ENCODE results near the gene ARID1B.

The ARID1B gene

GRCh38 chr6:156948807-156949206 is 171.6 kb downstream of the ARID1B start:
- H3K4me1 ChIP-seq (ENCODE audit: insufficient read depth, poor library complexity, severe bottlenecking): peaks cover 56% of the 10 kb centered on the region
- H3K4me3 ChIP-seq (ENCODE audit: severe bottlenecking): no peak overlapping the region
- no peak for DNase-seq (ENCODE audit: low spot score)
- no peaks in the 10 kb centered on the region for H3K36me3 ChIP-seq (ENCODE audit: low read depth)
- no peak for TF ChIP-seq CTCF (IDR thresholded peaks at IDR 0.05; ENCODE audit: poor library complexity, severe bottlenecking)
- H3K27me3 ChIP-seq (ENCODE audit: insufficient read depth, poor library complexity, severe bottlenecking): no peaks in the 10 kb centered on the region
- H3K27ac ChIP-seq (ENCODE audit: poor library complexity, severe bottlenecking): peak overlapping the region; percentile 76
- peak; percentile 66 for ATAC-seq (ENCODE audit: low read depth)
- H3K9me3 ChIP-seq (ENCODE audit: severe bottlenecking): no peaks in the 10 kb centered on the region

- DNase-seq (ENCODE audit: low spot score) (no peak), ATAC-seq (ENCODE audit: low read depth) (peak; percentile 65)
- Histone ChIP-seq H3K27me3 (ENCODE audit: insufficient read depth, poor library complexity, severe bottlenecking) (no peaks in the 10 kb centered on the region), H3K4me3 (ENCODE audit: severe bottlenecking) (no peak overlapping the region), H3K4me1 (ENCODE audit: insufficient read depth, poor library complexity, severe bottlenecking) (peaks cover 61% of the 10 kb centered on the region), H3K9me3 (ENCODE audit: severe bottlenecking) (no peaks in the 10 kb centered on the region), H3K36me3 (ENCODE audit: low read depth) (no peaks in the 10 kb centered on the region), H3K27ac (ENCODE audit: poor library complexity, severe bottlenecking) (peak overlapping the region; percentile 76)
- no peak for TF ChIP-seq CTCF (IDR thresholded peaks at IDR 0.05; ENCODE audit: poor library complexity, severe bottlenecking)
These were observed 172.2 kb downstream of the ARID1B start for GRCh38 chr6:156949376-156949775.

- Histone ChIP-seq H3K4me3 (ENCODE audit: severe bottlenecking) (no peak overlapping the region), H3K27ac (ENCODE audit: poor library complexity, severe bottlenecking) (peak overlapping the region; percentile 76), H3K9me3 (ENCODE audit: severe bottlenecking) (no peaks in the 10 kb centered on the region), H3K4me1 (ENCODE audit: insufficient read depth, poor library complexity, severe bottlenecking) (peaks cover 61% of the 10 kb centered on the region), H3K36me3 (ENCODE audit: low read depth) (no peaks in the 10 kb centered on the region), H3K27me3 (ENCODE audit: insufficient read depth, poor library complexity, severe bottlenecking) (no peaks in the 10 kb centered on the region)
- DNase-seq (ENCODE audit: low spot score) (no peak), ATAC-seq (ENCODE audit: low read depth) (no peak)
- no peak for TF ChIP-seq CTCF (IDR thresholded peaks at IDR 0.05; ENCODE audit: poor library complexity, severe bottlenecking)
These were observed 172.9 kb downstream of the ARID1B start for GRCh38 chr6:156950084-156950483.

- Histone ChIP-seq H3K27ac (ENCODE audit: poor library complexity, severe bottlenecking) (peak overlapping the region; percentile 76), H3K4me1 (ENCODE audit: insufficient read depth, poor library complexity, severe bottlenecking) (peaks cover 65% of the 10 kb centered on the region), H3K27me3 (ENCODE audit: insufficient read depth, poor library complexity, severe bottlenecking) (no peaks in the 10 kb centered on the region), H3K9me3 (ENCODE audit: severe bottlenecking) (no peaks in the 10 kb centered on the region), H3K4me3 (ENCODE audit: severe bottlenecking) (no peak overlapping the region), H3K36me3 (ENCODE audit: low read depth) (no peaks in the 10 kb centered on the region)
- no peak for ATAC-seq (ENCODE audit: low read depth)
- no peak for DNase-seq (ENCODE audit: low spot score)
- no peak for TF ChIP-seq CTCF (IDR thresholded peaks at IDR 0.05; ENCODE audit: poor library complexity, severe bottlenecking)
These were observed 173.4 kb downstream of the ARID1B start for GRCh38 chr6:156950531-156950930.

- Histone ChIP-seq H3K36me3 (ENCODE audit: low read depth) (no peaks in the 10 kb centered on the region), H3K9me3 (ENCODE audit: severe bottlenecking) (no peaks in the 10 kb centered on the region), H3K4me3 (ENCODE audit: severe bottlenecking) (no peak overlapping the region), H3K27me3 (ENCODE audit: insufficient read depth, poor library complexity, severe bottlenecking) (no peaks in the 10 kb centered on the region), H3K27ac (ENCODE audit: poor library complexity, severe bottlenecking) (peak overlapping the region; percentile 76), H3K4me1 (ENCODE audit: insufficient read depth, poor library complexity, severe bottlenecking) (peaks cover 65% of the 10 kb centered on the region)
- DNase-seq (ENCODE audit: low spot score) (no peak), ATAC-seq (ENCODE audit: low read depth) (no peak)
- TF ChIP-seq CTCF (IDR thresholded peaks at IDR 0.05; ENCODE audit: poor library complexity, severe bottlenecking): no peak
These were observed 175.2 kb downstream of the ARID1B start for GRCh38 chr6:156952401-156952800.
